Stimulated activated CD8-positive, alpha-beta memory T cell treated with anti-CD3 and anti-CD28 coated beads, Interleukin-15, amount 100 ng/mL, for 4 hours (primary cell): ENCODE results near the gene PLEKHG7.

Experiments used
- DNase-seq, 2 donors: peaks; one replicate each; pipeline ENCODE4 v3.0.0-alpha.2; 2020; ENCODE audit warnings: low read depth in 2 of 2

The PLEKHG7 gene

GRCh38 chr12:92803903-92804302 is 101.1 kb downstream of the PLEKHG7 start:
- DNase-seq: no peak

GRCh38 chr12:92810370-92810769 is 107.6 kb downstream of the PLEKHG7 start:
- DNase-seq: no peak

- DNase-seq: no peak
Observed at GRCh38 chr12:92814584-92814983, 111.8 kb downstream of the PLEKHG7 start.

- DNase-seq: no peak
Observed at GRCh38 chr12:92821142-92821541, 118.4 kb downstream of the PLEKHG7 start.
